ENCODE data around the gene CORO2B.

- no peak for TF ChIP-seq EZH2 (IDR thresholded peaks at IDR 0.05; ENCODE audit: borderline replicate concordance, low read depth, low read length, poor library complexity, severe bottlenecking)
- no peak for TF ChIP-seq CTCF (conservative IDR thresholded peaks at IDR 0.05; ENCODE audit: low read depth, low read length)
These were observed 131.7 kb downstream of the CORO2B start for GRCh38 chr15:68710536-68710935.

All from A673 (cell line).